DND-41 (cell line): ENCODE data around the gene RYR2.

ENCODE experiments used
- CTCF ChIP-seq: IDR thresholded peaks from 2 replicates; pipeline ENCODE4 v1.5.1; 2012; ENCODE audit warnings: borderline replicate concordance, low read length, moderate library complexity, mild to moderate bottlenecking; ENCODE audit not compliant: poor library complexity, severe bottlenecking; ENCODE audit errors: extremely low read depth
- EZH2 ChIP-seq: IDR thresholded peaks from 3 replicates; pipeline ENCODE4 v1.6.1; 2012; ENCODE audit warnings: borderline replicate concordance, low read depth, mild to moderate bottlenecking, moderate library complexity, low read length, inconsistent platforms; ENCODE audit not compliant: severe bottlenecking

DNA sequence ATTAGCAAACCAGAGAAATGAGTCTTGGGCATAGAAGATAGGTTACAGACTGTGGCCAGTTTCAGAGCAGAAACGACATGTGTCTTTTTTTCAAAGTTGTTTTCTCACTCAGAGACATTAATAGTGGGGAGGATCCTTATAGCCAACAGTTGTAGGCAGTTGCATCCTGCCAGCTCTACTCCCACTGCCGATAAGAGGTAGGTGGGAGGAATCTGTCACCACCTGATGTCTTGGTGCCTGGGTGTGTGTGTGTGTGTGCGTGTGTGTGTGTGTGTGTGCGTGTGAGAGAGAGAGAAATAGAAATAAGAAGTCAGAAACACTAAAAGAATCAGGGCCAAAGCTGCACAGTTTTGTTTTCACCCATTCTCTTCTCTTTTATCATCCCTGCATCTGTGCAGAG lies 629.3 kb downstream of the RYR2 start:
- TF ChIP-seq CTCF (no peak), EZH2 (no peak)
